ENCODE measurements around the gene ERAS. TPM values are rescaled to one million over a fixed set of nuclear protein-coding genes. Genes with fewer than 3 reads are reported as not detected.

The ERAS gene
- total and polyA plus RNA-seq, 2 experiments from 2014 or later = 1.3 to 2.4 TPM

GRCh38 chrX:48815266-48815665 lies 11.0 kb upstream of the ERAS start:
- H3K4me1 ChIP-seq (ENCODE audit: insufficient read depth) = no peaks in the 10 kb centered on the region
- Mint-ChIP-seq H3K9me3 (no peaks in the 10 kb centered on the region), H3K4me1 (no peaks in the 10 kb centered on the region), H3K27ac (no peak overlapping the region), H3K27me3 (ENCODE audit: insufficient read depth, low read depth, poor library complexity) (no peaks in the 10 kb centered on the region), H3K4me3 (no peak overlapping the region), H3K36me3 (ENCODE audit: low read depth) (peaks cover 7% of the 10 kb centered on the region; the same call in 2 of the 3 replicates)
- no peaks in the 10 kb centered on the region for H3F3A ChIP-seq (replicated peaks; ENCODE audit: low read depth)
- H3K27ac ChIP-seq (ENCODE audit: low read depth) = no peak overlapping the region
- no peaks in the 10 kb centered on the region for H3K9me2 ChIP-seq (ENCODE audit: insufficient read depth)
- no peak overlapping the region for H3K4me3 ChIP-seq
- no peaks in the 10 kb centered on the region for H3K36me3 ChIP-seq (ENCODE audit: insufficient read depth)
- H3K79me2 ChIP-seq (replicated peaks; ENCODE audit: insufficient read depth) = no peaks in the 10 kb centered on the region
- H3K27me3 ChIP-seq (ENCODE audit: insufficient read depth) = no peaks in the 10 kb centered on the region
- H2AFZ ChIP-seq = no peak overlapping the region
- H4K20me1 ChIP-seq (replicated peaks; ENCODE audit: insufficient read depth) = no peaks in the 10 kb centered on the region
- DNase-seq (ENCODE audit: low spot score) (no peak), ATAC-seq (no peak)
- TF ChIP-seq, protein P1, sequence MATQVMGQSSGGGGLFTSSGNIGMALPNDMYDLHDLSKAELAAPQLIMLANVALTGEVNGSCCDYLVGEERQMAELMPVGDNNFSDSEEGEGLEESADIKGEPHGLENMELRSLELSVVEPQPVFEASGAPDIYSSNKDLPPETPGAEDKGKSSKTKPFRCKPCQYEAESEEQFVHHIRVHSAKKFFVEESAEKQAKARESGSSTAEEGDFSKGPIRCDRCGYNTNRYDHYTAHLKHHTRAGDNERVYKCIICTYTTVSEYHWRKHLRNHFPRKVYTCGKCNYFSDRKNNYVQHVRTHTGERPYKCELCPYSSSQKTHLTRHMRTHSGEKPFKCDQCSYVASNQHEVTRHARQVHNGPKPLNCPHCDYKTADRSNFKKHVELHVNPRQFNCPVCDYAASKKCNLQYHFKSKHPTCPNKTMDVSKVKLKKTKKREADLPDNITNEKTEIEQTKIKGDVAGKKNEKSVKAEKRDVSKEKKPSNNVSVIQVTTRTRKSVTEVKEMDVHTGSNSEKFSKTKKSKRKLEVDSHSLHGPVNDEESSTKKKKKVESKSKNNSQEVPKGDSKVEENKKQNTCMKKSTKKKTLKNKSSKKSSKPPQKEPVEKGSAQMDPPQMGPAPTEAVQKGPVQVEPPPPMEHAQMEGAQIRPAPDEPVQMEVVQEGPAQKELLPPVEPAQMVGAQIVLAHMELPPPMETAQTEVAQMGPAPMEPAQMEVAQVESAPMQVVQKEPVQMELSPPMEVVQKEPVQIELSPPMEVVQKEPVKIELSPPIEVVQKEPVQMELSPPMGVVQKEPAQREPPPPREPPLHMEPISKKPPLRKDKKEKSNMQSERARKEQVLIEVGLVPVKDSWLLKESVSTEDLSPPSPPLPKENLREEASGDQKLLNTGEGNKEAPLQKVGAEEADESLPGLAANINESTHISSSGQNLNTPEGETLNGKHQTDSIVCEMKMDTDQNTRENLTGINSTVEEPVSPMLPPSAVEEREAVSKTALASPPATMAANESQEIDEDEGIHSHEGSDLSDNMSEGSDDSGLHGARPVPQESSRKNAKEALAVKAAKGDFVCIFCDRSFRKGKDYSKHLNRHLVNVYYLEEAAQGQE (IDR thresholded peaks at IDR 0.05; ENCODE audit: unreplicated experiment) = no peak
- TF ChIP-seq CREB1 (CRISPR knock-in tag; IDR thresholded peaks at IDR 0.05; ENCODE audit: low read depth) = no peak
- TF ChIP-seq STAT1 (IDR thresholded peaks at IDR 0.05; ENCODE audit: unreplicated experiment) = no peak
- no peak for TF ChIP-seq ZNF114 (CRISPR knock-in tag; IDR thresholded peaks at IDR 0.05)
- no peak for TF ChIP-seq EZH2phosphoT487 (IDR thresholded peaks at IDR 0.05; ENCODE audit: unreplicated experiment)
- no peak for TF ChIP-seq NANOG (IDR thresholded peaks at IDR 0.05; ENCODE audit: borderline replicate concordance)
- TF ChIP-seq EZH2 (IDR thresholded peaks at IDR 0.05; ENCODE audit: low read depth, unreplicated experiment) = no peak
- no peak for TF ChIP-seq ZNF462 (CRISPR knock-in tag; IDR thresholded peaks at IDR 0.05)
- TF ChIP-seq ZNF331 (CRISPR knock-in tag; IDR thresholded peaks at IDR 0.05; ENCODE audit: low read depth) = no peak
- no peak for TF ChIP-seq CTCF (conservative IDR thresholded peaks at IDR 0.05; ENCODE audit: low read depth in 2 of 2)
- TF ChIP-seq JUNB (IDR thresholded peaks at IDR 0.05; ENCODE audit: unreplicated experiment) = no peak
- no peak overlapping the region for H3K4me2 ChIP-seq
